Uterus (tissue), 2 donors: ENCODE measurements around the gene EVPL.

ENCODE experiments used
- CTCF ChIP-seq, 4 experiments: fragments of 200-600 bp in 2 of 4; fragments of 450-650 bp in 2 of 4; sonication (generic) in 2 of 4; IDR thresholded peaks; one replicate each; pipeline ENCODE4 v1.5.1; 2016 to 2019; ENCODE audit warnings: antibody characterized with exemption in 4 of 4, mild to moderate bottlenecking in 2 of 4, moderate library complexity in 1 of 4
- POLR2A ChIP-seq, 2 donors: fragments of 450-650 bp; IDR thresholded peaks; one replicate each; pipeline ENCODE4 v1.6.1; 2016; ENCODE audit warnings: antibody characterized with exemption in 2 of 2, mild to moderate bottlenecking in 1 of 2, moderate library complexity in 1 of 2

- TF ChIP-seq CTCF (IDR thresholded peaks at IDR 0.05) (peak in 3 of 4 experiments; percentile 34 to 55 (median 43)), POLR2A (IDR thresholded peaks at IDR 0.05) (peak; percentile 75 to 93)
Measured at GRCh38 chr17:75978938-75979704, 48.0 kb downstream of the EVPL start, which contains the start of the genes ACOX1 and TEN1.
